ENCODE results near the gene DOCK6. TPM values are rescaled to one million over a fixed set of nuclear protein-coding genes. Genes with fewer than 3 reads are reported as not detected.

The DOCK6 gene
- total RNA-seq, 1 experiment from 2014 or later: 29.4 TPM

GRCh38 chr19:11169896-11170678 is 92.2 kb downstream of the DOCK6 start:
- intact Hi-C loops (cut with micrococcal nuclease): loop anchor here (2.0 kb wide), 1 partner anchor 27 kb away; the partner anchor contains the start of gene KANK2
- CTCF ChIA-PET: no interaction called here

DNA sequence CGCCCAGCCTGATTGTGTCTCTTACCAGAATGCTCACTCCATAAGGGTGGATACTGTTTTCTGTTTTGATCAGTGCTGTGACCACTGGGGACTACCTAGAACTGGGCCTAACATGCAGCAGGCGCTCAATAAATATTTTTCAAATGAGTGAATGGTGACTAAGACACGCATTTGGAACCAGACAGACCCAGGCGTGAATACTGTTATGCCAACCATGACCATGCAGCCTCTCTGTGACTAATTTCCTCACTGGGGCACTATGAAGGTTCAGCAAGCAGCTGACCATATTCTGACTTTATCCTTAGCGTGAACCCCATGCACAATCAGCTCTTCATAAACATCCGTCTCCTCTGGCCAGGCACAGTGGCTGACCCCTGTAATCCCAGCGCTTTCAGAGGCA is 93.8 kb downstream of the DOCK6 start:
- Histone ChIP-seq H3K4me3 (ENCODE audit: low read length) (no peak overlapping the region), H3K4me1 (ENCODE audit: insufficient read depth, low read length) (peaks cover 18% of the 10 kb centered on the region), H2AFZ (ENCODE audit: low read length) (no peak overlapping the region), H3K36me3 (ENCODE audit: low read depth, low read length) (peaks cover 29% of the 10 kb centered on the region), H3K27ac (ENCODE audit: low read length) (peak overlapping the region; percentile 76), H3K9me3 (ENCODE audit: low read length) (no peaks in the 10 kb centered on the region), H3K9me2 (replicated peaks; ENCODE audit: low read length) (no peaks in the 10 kb centered on the region), H4K20me1 (ENCODE audit: low read length) (no peaks in the 10 kb centered on the region), H3K27me3 (ENCODE audit: low read length) (no peaks in the 10 kb centered on the region), H3K79me2 (ENCODE audit: low read length) (no peaks in the 10 kb centered on the region), H3K4me2 (ENCODE audit: low read length) (peak overlapping the region; percentile 59), H3F3A (ENCODE audit: low read length, unreplicated experiment) (peaks cover 7% of the 10 kb centered on the region), H3K9ac (ENCODE audit: low read length) (0 out of 2 replicates have a peak overlapping the region, but pooled peaks have one; percentile 20)
- ChIA-PET POLR2A (ENCODE audit: unreplicated experiment) (interaction anchor here (0.7 kb wide), 1 partner anchor 213 kb away, joined by 28 read pairs; no protein-coding TSS in a partner anchor), CTCF (interaction anchor here (0.6 kb wide), 2 partner anchors 20 to 75 kb away, joined by 3 to 10 read pairs; no protein-coding TSS in a partner anchor)
- intact Hi-C loops (cut with micrococcal nuclease): loop anchor here (1.0 to 2.0 kb wide), 3 partner anchors 26 to 30 kb away; partner anchors contain the start of gene KANK2
- ATAC-seq: peak; percentile 97
- BruUV-seq (replicated peaks): no TSS peak
- DNase-seq: peak; percentile 99
- TF ChIP-seq EZH2 (IDR thresholded peaks at IDR 0.05; ENCODE audit: low read length, unreplicated experiment): no peak
- TF ChIP-seq, protein P1, sequence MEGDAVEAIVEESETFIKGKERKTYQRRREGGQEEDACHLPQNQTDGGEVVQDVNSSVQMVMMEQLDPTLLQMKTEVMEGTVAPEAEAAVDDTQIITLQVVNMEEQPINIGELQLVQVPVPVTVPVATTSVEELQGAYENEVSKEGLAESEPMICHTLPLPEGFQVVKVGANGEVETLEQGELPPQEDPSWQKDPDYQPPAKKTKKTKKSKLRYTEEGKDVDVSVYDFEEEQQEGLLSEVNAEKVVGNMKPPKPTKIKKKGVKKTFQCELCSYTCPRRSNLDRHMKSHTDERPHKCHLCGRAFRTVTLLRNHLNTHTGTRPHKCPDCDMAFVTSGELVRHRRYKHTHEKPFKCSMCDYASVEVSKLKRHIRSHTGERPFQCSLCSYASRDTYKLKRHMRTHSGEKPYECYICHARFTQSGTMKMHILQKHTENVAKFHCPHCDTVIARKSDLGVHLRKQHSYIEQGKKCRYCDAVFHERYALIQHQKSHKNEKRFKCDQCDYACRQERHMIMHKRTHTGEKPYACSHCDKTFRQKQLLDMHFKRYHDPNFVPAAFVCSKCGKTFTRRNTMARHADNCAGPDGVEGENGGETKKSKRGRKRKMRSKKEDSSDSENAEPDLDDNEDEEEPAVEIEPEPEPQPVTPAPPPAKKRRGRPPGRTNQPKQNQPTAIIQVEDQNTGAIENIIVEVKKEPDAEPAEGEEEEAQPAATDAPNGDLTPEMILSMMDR (conservative IDR thresholded peaks at IDR 0.05; ENCODE audit: low read depth, low read length): no peak
- no peak for TF ChIP-seq EZH2phosphoT487 (IDR thresholded peaks at IDR 0.05; ENCODE audit: borderline replicate concordance, low read length)

More at GRCh38 chr19:11169896-11170678, 92.2 kb downstream of the DOCK6 start:
- Histone ChIP-seq H3K27me3 (ENCODE audit: low read length) (no peaks in the 10 kb centered on the region), H3K9me2 (replicated peaks; ENCODE audit: low read length) (no peaks in the 10 kb centered on the region), H3K9me3 (ENCODE audit: low read length) (no peaks in the 10 kb centered on the region), H3K79me2 (ENCODE audit: low read length) (no peaks in the 10 kb centered on the region), H4K20me1 (ENCODE audit: low read length) (no peaks in the 10 kb centered on the region), H3K4me2 (ENCODE audit: low read length) (no peak overlapping the region), H3K4me3 (ENCODE audit: low read length) (no peak overlapping the region), H3K9ac (ENCODE audit: low read length) (no peak overlapping the region), H3K4me1 (ENCODE audit: insufficient read depth, low read length) (peaks cover 18% of the 10 kb centered on the region), H3K27ac (ENCODE audit: low read length) (no peak overlapping the region), H2AFZ (ENCODE audit: low read length) (no peak overlapping the region), H3K36me3 (ENCODE audit: low read depth, low read length) (peaks cover 34% of the 10 kb centered on the region), H3F3A (ENCODE audit: low read length, unreplicated experiment) (peaks cover 7% of the 10 kb centered on the region)
- ATAC-seq (no peak), DNase-seq (no peak)
- POLR2A ChIA-PET (ENCODE audit: unreplicated experiment): no interaction called here
- TF ChIP-seq EZH2 (IDR thresholded peaks at IDR 0.05; ENCODE audit: low read length, unreplicated experiment): no peak
- no TSS peak for BruUV-seq (replicated peaks)

DNA sequence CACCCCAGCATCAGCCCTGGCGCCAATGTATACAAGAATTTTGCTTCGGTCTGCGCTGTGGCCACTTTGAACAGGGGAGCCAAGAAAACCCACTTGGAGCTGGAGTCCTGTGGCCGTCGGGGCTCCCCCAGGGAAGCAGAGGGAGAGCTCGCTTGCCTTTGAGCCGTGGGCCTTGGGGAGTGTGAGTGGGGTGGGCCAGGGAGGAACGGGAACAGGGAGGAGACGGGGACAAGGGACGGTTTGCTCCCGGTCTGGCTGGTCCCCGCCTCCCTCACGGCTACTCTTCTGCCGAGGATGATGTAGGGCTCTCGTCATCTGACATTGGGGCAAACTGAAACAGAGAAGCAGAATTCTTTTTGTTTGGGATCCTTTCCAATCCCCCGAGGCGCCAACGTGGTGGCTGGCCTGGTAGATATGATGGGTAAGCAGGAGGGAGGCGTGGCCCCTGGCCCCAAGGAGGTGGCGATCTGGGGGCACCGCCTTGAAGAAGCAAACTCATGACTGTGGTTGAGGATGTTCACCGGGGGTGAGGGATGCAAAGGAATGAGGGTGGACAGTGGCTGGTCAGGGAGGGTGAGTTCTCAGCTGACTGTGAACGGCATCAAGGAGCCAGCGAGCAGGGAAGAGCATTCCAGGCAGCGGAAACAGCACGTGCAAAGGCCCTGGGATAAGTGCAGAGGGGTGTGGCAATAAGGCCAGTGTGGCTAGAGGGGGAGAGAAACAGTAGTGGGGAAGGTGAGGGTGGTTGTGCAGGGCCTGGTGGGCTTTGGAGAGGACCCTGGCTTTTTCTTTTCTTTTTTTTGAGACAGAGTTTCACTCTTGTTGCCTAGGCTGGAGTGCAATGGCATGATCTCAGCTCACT is 95.8 kb downstream of the DOCK6 start:
- BruUV-seq (replicated peaks): no TSS peak
- DNase-seq (no peak), ATAC-seq (no peak)
- intact Hi-C loops (cut with micrococcal nuclease): no loop called here
- H3K4me3 ChIP-seq (ENCODE audit: low read length): no peak overlapping the region
- peaks cover 22% of the 10 kb centered on the region for H3K36me3 ChIP-seq (ENCODE audit: low read depth, low read length)
- H3K27ac ChIP-seq (ENCODE audit: low read length): no peak overlapping the region
- peaks cover 18% of the 10 kb centered on the region for H3K4me1 ChIP-seq (ENCODE audit: insufficient read depth, low read length)
- no peak overlapping the region for H2AFZ ChIP-seq (ENCODE audit: low read length)
- no peaks in the 10 kb centered on the region for H4K20me1 ChIP-seq (ENCODE audit: low read length)
- H3K79me2 ChIP-seq (ENCODE audit: low read length): no peaks in the 10 kb centered on the region
- POLR2A ChIA-PET (ENCODE audit: unreplicated experiment): no interaction called here
- no peak overlapping the region for H3K4me2 ChIP-seq (ENCODE audit: low read length)
- H3F3A ChIP-seq (ENCODE audit: low read length, unreplicated experiment): peaks cover 7% of the 10 kb centered on the region
- no peaks in the 10 kb centered on the region for H3K9me2 ChIP-seq (replicated peaks; ENCODE audit: low read length)
- CTCF ChIA-PET: no interaction called here
- TF ChIP-seq EZH2 (IDR thresholded peaks at IDR 0.05; ENCODE audit: low read length, unreplicated experiment): no peak
- no peak for TF ChIP-seq EZH2phosphoT487 (IDR thresholded peaks at IDR 0.05; ENCODE audit: borderline replicate concordance, low read length)
- H3K9me3 ChIP-seq (ENCODE audit: low read length): no peaks in the 10 kb centered on the region
- H3K27me3 ChIP-seq (ENCODE audit: low read length): no peaks in the 10 kb centered on the region
- no peak overlapping the region for H3K9ac ChIP-seq (ENCODE audit: low read length)

All from PC-3 (cell line).